ENCODE results near the gene ODR4. TPM values are rescaled to one million over a fixed set of nuclear protein-coding genes. Genes with fewer than 3 reads are reported as not detected.
"Not testable (repeated sequence)": the region's sequence is repeated elsewhere in the genome, so short reads cannot be mapped to it uniquely, and the experiment has no call there.

Gene ODR4
- 16.1 and 17.0 TPM in 2 replicates for total RNA-seq

DNA sequence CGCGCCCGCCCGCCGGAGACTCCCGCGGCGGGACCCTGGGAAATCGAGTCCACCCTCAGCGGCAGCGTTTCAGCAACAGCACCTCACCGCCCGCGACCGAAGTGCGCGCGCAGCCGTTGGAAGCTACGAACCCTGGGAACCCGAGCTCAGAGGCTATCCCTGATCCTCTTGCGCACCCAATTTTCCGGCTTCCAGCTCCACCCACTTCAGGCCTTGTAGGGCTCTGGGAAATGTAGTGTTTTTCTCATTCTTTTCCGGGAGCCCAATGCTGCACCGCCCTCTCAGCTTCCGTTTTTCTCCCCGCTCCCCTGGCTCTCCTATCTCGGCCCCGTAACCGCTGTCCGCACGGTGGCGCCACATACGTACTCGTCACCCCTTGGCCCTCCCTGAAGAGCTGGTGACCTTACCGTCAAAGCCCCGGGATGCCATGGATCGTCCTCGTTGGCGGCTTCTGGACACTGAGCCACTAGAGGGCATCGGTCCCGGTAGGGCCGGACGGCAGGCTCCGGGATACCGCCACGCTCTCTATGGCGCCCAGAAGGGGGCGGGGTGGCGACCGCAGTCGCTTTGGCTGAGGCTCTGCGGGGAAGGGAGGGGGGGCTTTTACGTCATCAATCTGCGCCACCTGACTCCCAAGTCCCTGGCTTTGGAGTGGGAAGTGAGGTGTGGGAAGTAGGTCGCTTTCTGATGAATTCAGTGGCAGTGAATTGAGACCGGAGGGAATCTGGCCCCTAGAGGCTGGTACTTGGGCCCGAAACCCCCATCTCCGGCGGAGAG lies at the start of gene ODR4, which contains the start of gene TPR:
TSS of gene ODR4 (plus strand) at position 687 of the 777 bp plus-strand sequence. CDS start 3,948 bp downstream, outside the sequence.
TSS of gene TPR (minus strand) at position 102 of the 777 bp plus-strand sequence. CDS start 225 bp downstream, outside the sequence.
- peak within 1 kb of the TSS; percentile 97 for H3K27ac Mint-ChIP-seq
- DNase-seq (ENCODE audit: low spot score): peak; percentile 97
- peaks cover 36% of the 10 kb centered on the region for H3K36me3 Mint-ChIP-seq (ENCODE audit: low read depth)
- H3K4me1 Mint-ChIP-seq (ENCODE audit: low read depth): peaks cover 31% of the 10 kb centered on the region
- H3K9me3 Mint-ChIP-seq: no peaks in the 10 kb centered on the region
- intact Hi-C loops (cut with micrococcal nuclease): loop anchor here (1.0 to 10.0 kb wide), 6 partner anchors 29 to 1621 kb away; partner anchors contain the start of genes EDEM3 and SWT1
- H3K4me3 Mint-ChIP-seq (ENCODE audit: low read depth): peak within 1 kb of the TSS; percentile 96
- no peaks in the 10 kb centered on the region for H3K27me3 Mint-ChIP-seq (ENCODE audit: low read depth)

DNA sequence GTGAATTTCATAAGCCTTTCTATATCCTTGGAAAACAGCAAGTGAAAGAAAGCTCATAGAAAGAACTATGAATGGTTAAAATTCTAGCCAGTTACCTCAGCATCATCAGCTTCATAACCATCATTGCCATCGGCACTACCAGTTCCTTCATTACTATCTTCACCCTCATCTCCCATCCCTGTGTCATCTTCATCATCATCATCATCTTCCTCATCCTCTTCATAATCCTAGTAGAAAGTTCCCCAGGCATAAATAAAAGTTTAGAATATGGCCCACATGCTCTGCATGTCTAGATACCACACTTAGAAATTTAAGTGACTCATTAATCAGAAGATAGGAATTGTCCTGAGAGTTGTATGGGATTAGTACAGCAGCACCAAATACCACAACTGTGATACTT lies 49.6 kb upstream of the ODR4 start:
- Mint-ChIP-seq H3K4me3 (ENCODE audit: low read depth) (no peak overlapping the region), H3K36me3 (ENCODE audit: low read depth) (peaks cover 68% of the 10 kb centered on the region), H3K27ac (no peak overlapping the region), H3K27me3 (ENCODE audit: low read depth) (no peaks in the 10 kb centered on the region), H3K9me3 (no peaks in the 10 kb centered on the region), H3K4me1 (ENCODE audit: low read depth) (peaks cover 21% of the 10 kb centered on the region)
- no peak for DNase-seq (ENCODE audit: low spot score)
- intact Hi-C loops (cut with micrococcal nuclease): no loop called here

- H3K27ac Mint-ChIP-seq: no peak overlapping the region
- no peaks in the 10 kb centered on the region for H3K9me3 Mint-ChIP-seq
- H3K4me1 Mint-ChIP-seq (ENCODE audit: low read depth): peaks cover 14% of the 10 kb centered on the region
- no peaks in the 10 kb centered on the region for H3K27me3 Mint-ChIP-seq (ENCODE audit: low read depth)
- DNase-seq (ENCODE audit: low spot score): no peak
- intact Hi-C loops (cut with micrococcal nuclease): no loop called here
- H3K4me3 Mint-ChIP-seq (ENCODE audit: low read depth): no peak overlapping the region
- peaks cover 62% of the 10 kb centered on the region for H3K36me3 Mint-ChIP-seq (ENCODE audit: low read depth)
These were observed 48.3 kb upstream of the ODR4 start for GRCh38 chr1:186327331-186327730.

GRCh38 chr1:186330758-186331157 lies 44.9 kb upstream of the ODR4 start:
- intact Hi-C loops (cut with micrococcal nuclease): loop anchor here (5.0 kb wide), 1 partner anchor 42 kb away; no protein-coding TSS in a partner anchor

GRCh38 chr1:186337554-186337953 lies 38.1 kb upstream of the ODR4 start:
- Mint-ChIP-seq H3K27me3 (ENCODE audit: low read depth) (no peaks in the 10 kb centered on the region), H3K4me3 (ENCODE audit: low read depth) (no peak overlapping the region), H3K27ac (no peak overlapping the region), H3K36me3 (ENCODE audit: low read depth) (peaks cover 66% of the 10 kb centered on the region), H3K9me3 (no peaks in the 10 kb centered on the region), H3K4me1 (ENCODE audit: low read depth) (peaks cover 1% of the 10 kb centered on the region)
- intact Hi-C loops (cut with micrococcal nuclease): no loop called here
- DNase-seq (ENCODE audit: low spot score): no peak

More at GRCh38 chr1:186330758-186331157, 44.9 kb upstream of the ODR4 start:
- no peak for DNase-seq (ENCODE audit: low spot score)
- Mint-ChIP-seq H3K4me3 (ENCODE audit: low read depth) (no peak overlapping the region), H3K27ac (no peak overlapping the region), H3K36me3 (ENCODE audit: low read depth) (peaks cover 63% of the 10 kb centered on the region), H3K4me1 (ENCODE audit: low read depth) (peaks cover 9% of the 10 kb centered on the region), H3K9me3 (no peaks in the 10 kb centered on the region), H3K27me3 (ENCODE audit: low read depth) (no peaks in the 10 kb centered on the region)

- Mint-ChIP-seq H3K27ac (no peak overlapping the region), H3K27me3 (ENCODE audit: low read depth) (no peaks in the 10 kb centered on the region), H3K9me3 (no peaks in the 10 kb centered on the region), H3K36me3 (ENCODE audit: low read depth) (peaks cover 68% of the 10 kb centered on the region), H3K4me1 (ENCODE audit: low read depth) (peaks cover 1% of the 10 kb centered on the region), H3K4me3 (ENCODE audit: low read depth) (no peak overlapping the region)
- DNase-seq (ENCODE audit: low spot score): no peak
- intact Hi-C loops (cut with micrococcal nuclease): no loop called here
These were observed 34.9 kb upstream of the ODR4 start for GRCh38 chr1:186340772-186341171.

DNA sequence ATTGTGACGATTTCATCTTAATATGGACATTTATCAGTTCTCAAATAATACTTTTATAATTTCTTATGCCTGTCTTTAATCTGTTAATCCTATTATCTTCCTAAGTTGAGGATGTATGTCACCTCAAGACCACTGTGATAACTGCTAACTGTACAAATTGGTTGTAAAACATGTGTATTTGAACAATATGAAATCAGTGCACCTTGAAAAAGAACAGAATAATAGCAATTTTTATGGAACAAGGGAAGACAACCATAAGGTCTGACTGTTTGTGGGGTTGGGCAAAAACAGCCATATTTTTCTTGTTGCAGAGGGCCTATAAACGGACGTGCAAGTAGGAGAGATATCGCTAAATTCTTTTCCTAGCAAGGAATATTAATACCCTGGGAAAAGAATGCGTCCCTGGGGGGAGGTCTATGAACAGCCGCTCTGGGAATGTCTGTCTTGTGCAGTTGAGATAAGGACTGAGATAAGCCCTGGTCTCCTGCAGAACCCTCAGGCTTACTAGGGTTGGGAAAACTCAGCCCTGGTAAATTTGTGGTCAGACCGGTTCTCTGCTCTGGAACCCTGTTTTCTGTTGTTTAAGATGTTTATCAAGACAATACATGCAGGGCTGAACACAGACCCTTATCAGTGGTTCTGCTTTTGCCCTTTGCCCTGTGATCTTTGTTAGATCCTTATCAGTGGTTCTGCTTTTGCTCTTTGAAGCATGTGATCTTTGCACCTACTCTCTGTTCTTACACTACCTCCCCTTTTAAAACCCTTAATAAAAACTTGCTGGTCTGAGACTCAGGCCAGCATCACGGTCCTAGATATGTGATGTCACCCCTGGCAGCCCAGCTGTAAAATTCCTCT lies 27.6 kb upstream of the ODR4 start:
- H3K27ac Mint-ChIP-seq; H3K27me3 Mint-ChIP-seq (ENCODE audit: low read depth); intact Hi-C loops (cut with micrococcal nuclease); H3K9me3 Mint-ChIP-seq; H3K4me3 Mint-ChIP-seq (ENCODE audit: low read depth); H3K4me1 Mint-ChIP-seq (ENCODE audit: low read depth); DNase-seq (ENCODE audit: low spot score): not testable (repeated sequence)
- peaks cover 81% of the 10 kb centered on the region for H3K36me3 Mint-ChIP-seq (ENCODE audit: low read depth)

- Mint-ChIP-seq H3K27ac (peak overlapping the region; percentile 97), H3K4me1 (ENCODE audit: low read depth) (peaks cover 31% of the 10 kb centered on the region)
- intact Hi-C loops (cut with micrococcal nuclease): loop anchor here (1.0 to 10.0 kb wide), 7 partner anchors 30 to 1620 kb away; partner anchors contain the start of genes EDEM3 and SWT1
These were observed 1.1 kb upstream of the ODR4 start for GRCh38 chr1:186374303-186375151.

GRCh38 chr1:186375929-186376319 lies 286 bp downstream of the ODR4 start:
- Mint-ChIP-seq H3K27me3 (ENCODE audit: low read depth) (no peaks in the 10 kb centered on the region), H3K4me1 (ENCODE audit: low read depth) (peaks cover 26% of the 10 kb centered on the region), H3K36me3 (ENCODE audit: low read depth) (peaks cover 36% of the 10 kb centered on the region), H3K27ac (peak overlapping the region; percentile 97), H3K9me3 (no peaks in the 10 kb centered on the region), H3K4me3 (ENCODE audit: low read depth) (peak overlapping the region; percentile 96)
- intact Hi-C loops (cut with micrococcal nuclease): loop anchor here (1.0 to 10.0 kb wide), 6 partner anchors 29 to 1621 kb away; partner anchors contain the start of genes EDEM3 and SWT1
- no peak for DNase-seq (ENCODE audit: low spot score)

More at GRCh38 chr1:186374303-186375151, 1.1 kb upstream of the ODR4 start:
- peak overlapping the region; percentile 96 for H3K4me3 Mint-ChIP-seq (ENCODE audit: low read depth)
- H3K9me3 Mint-ChIP-seq: no peaks in the 10 kb centered on the region
- H3K27me3 Mint-ChIP-seq (ENCODE audit: low read depth): no peaks in the 10 kb centered on the region
- peaks cover 39% of the 10 kb centered on the region for H3K36me3 Mint-ChIP-seq (ENCODE audit: low read depth)
- DNase-seq (ENCODE audit: low spot score): peak; percentile 32

- H3K36me3 Mint-ChIP-seq (ENCODE audit: low read depth): peaks cover 38% of the 10 kb centered on the region
- H3K27ac Mint-ChIP-seq: no peak overlapping the region
- DNase-seq (ENCODE audit: low spot score): no peak
- intact Hi-C loops (cut with micrococcal nuclease): no loop called here
- no peaks in the 10 kb centered on the region for H3K27me3 Mint-ChIP-seq (ENCODE audit: low read depth)
- H3K4me1 Mint-ChIP-seq (ENCODE audit: low read depth): peaks cover 4% of the 10 kb centered on the region
- H3K4me3 Mint-ChIP-seq (ENCODE audit: low read depth): no peak overlapping the region
- no peaks in the 10 kb centered on the region for H3K9me3 Mint-ChIP-seq
These were observed 11.2 kb downstream of the ODR4 start for GRCh38 chr1:186386725-186387383.

- Mint-ChIP-seq H3K4me3 (ENCODE audit: low read depth) (no peak overlapping the region), H3K4me1 (ENCODE audit: low read depth) (peaks cover 5% of the 10 kb centered on the region), H3K9me3 (no peaks in the 10 kb centered on the region), H3K36me3 (ENCODE audit: low read depth) (peaks cover 33% of the 10 kb centered on the region), H3K27ac (no peak overlapping the region), H3K27me3 (ENCODE audit: low read depth) (no peaks in the 10 kb centered on the region)
- DNase-seq (ENCODE audit: low spot score): no peak
- intact Hi-C loops (cut with micrococcal nuclease): no loop called here
These were observed 15.3 kb downstream of the ODR4 start for GRCh38 chr1:186390925-186391324.

Measured in activated T-helper 2 cell treated with anti-CD3 and anti-CD28 coated beads, Interferon-gamma antibody, Interleukin-2, Interleukin-4, amounts not matched to agents 10 μg/mL and 5 μg/mL and 100 μg/mL, durations not matched to agents 14 hours and 24 hours and 36 hours (primary cell).